Subcutaneous abdominal adipose tissue (tissue), 5 donors: Measurements from ENCODE around the gene MS4A10.

Experiments
- H3K27ac ChIP-seq: one replicate; pipeline ENCODE4 v1.7.0; 2013; ENCODE audit warnings: low read depth, mild to moderate bottlenecking, inconsistent platforms, low read length, moderate library complexity
- H3K27me3 ChIP-seq, 5 donors: one replicate each; pipeline ENCODE4 v1.7.0; 2013; ENCODE audit warnings: low read length in 5 of 5, inconsistent platforms in 1 of 5; ENCODE audit not compliant: control insufficient read depth in 5 of 5, insufficient read depth in 4 of 5
- H3K36me3 ChIP-seq, 5 donors: one replicate each; pipeline ENCODE4 v1.7.0; 2013; ENCODE audit warnings: low read length in 5 of 5; ENCODE audit not compliant: control insufficient read depth in 5 of 5, insufficient read depth in 5 of 5
- H3K4me1 ChIP-seq, 5 donors: one replicate each; pipeline ENCODE4 v1.7.0; 2013; ENCODE audit warnings: low read length in 5 of 5, mild to moderate bottlenecking in 3 of 5, moderate library complexity in 1 of 5; ENCODE audit not compliant: control insufficient read depth in 5 of 5, insufficient read depth in 5 of 5
- H3K4me3 ChIP-seq, 5 donors: one replicate each; pipeline ENCODE4 v1.7.0; 2013; ENCODE audit warnings: low read length in 5 of 5, low read depth in 1 of 5
- H3K9ac ChIP-seq, 5 donors: one replicate each; pipeline ENCODE4 v1.7.0; 2013; ENCODE audit warnings: low read length in 5 of 5, mild to moderate bottlenecking in 4 of 5, moderate library complexity in 3 of 5
- H3K9me3 ChIP-seq, 5 donors: one replicate each; pipeline ENCODE4 v1.7.0; 2013; ENCODE audit warnings: low read length in 5 of 5; ENCODE audit not compliant: control insufficient read depth in 5 of 5
- donor health status: healthy.
- donor health status: healthy.
- donor health status: healthy.
- donor health status: healthy.
- donor health status: healthy.

MS4A10 gene

DNA sequence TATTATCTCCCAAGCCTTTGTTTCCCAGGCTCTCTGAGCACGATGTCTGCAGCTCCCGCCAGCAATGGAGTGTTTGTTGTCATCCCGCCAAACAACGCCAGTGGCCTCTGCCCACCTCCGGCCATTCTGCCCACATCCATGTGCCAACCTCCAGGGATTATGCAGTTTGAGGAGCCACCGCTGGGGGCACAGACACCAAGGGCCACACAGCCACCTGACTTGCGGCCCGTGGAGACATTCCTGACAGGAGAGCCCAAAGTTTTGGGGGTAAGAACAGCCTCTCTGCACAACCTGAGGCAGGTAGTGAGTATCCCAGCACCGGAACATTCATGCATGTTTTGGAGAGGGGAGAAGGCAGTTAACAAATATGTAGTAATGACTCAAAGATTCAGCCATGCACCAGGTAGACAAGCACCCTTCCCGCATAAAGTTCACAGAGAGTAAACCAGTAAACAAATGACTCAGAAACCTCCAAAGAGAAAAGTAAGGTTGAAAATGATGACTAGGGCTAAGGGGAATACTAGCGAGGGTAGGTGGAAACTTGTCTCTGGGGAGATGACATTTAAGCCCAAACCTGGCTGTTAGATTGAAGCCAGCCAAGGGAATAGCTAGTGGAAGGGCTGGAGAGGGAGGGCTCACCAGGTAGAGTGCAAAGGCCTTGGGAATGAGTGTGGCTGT lies 21.3 kb upstream of the MS4A10 start:
- Histone ChIP-seq H3K9ac (no peak overlapping the region), H3K9me3 (no peaks in the 10 kb centered on the region)

DNA sequence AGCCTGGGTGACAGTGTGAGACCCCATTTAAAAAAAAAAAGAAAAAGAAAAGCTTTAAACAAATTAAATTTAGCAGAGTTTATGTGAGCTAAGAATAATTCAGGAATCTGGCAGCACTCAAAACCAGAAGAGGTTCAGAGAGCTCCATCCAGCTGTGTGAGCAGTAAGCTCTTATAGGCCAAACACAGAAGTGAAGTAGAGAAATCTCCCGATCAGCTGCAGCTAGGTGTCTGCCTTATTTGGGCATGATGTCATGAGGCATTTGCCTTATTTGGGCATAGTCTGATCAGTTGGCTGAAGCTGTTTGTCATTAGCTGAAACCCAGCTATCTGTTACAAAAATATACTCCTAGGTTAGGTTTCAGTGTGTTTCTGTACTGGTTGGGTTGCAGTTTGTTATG lies 20.3 kb upstream of the MS4A10 start:
- Histone ChIP-seq H3K4me1 (peaks cover 0 to 3% (median 0%) of the 10 kb centered on the region in 5 donors), H3K4me3 (no peak overlapping the region), H3K27me3 (peaks cover 5 to 29% (median 23%) of the 10 kb centered on the region in 5 donors), H3K36me3 (no peaks in the 10 kb centered on the region), H3K9ac (no peak overlapping the region), H3K27ac (no peak overlapping the region), H3K9me3 (no peaks in the 10 kb centered on the region)

More for the DNA sequence above, 21.3 kb upstream of the MS4A10 start:
- H3K4me3 ChIP-seq: no peak overlapping the region
- no peaks in the 10 kb centered on the region for H3K36me3 ChIP-seq
- peaks cover 5 to 29% (median 23%) of the 10 kb centered on the region in 5 donors for H3K27me3 ChIP-seq
- H3K4me1 ChIP-seq: peaks cover 0 to 7% (median 0%) of the 10 kb centered on the region in 5 donors
- H3K27ac ChIP-seq: no peak overlapping the region

GRCh38 chr11:60765355-60765754 lies 19.8 kb upstream of the MS4A10 start:
- Histone ChIP-seq H3K9me3 (no peaks in the 10 kb centered on the region), H3K4me3 (no peak overlapping the region), H3K36me3 (no peaks in the 10 kb centered on the region), H3K9ac (no peak overlapping the region), H3K27me3 (peaks cover 5 to 29% (median 23%) of the 10 kb centered on the region in 5 donors), H3K4me1 (no peaks in the 10 kb centered on the region), H3K27ac (no peak overlapping the region)

DNA sequence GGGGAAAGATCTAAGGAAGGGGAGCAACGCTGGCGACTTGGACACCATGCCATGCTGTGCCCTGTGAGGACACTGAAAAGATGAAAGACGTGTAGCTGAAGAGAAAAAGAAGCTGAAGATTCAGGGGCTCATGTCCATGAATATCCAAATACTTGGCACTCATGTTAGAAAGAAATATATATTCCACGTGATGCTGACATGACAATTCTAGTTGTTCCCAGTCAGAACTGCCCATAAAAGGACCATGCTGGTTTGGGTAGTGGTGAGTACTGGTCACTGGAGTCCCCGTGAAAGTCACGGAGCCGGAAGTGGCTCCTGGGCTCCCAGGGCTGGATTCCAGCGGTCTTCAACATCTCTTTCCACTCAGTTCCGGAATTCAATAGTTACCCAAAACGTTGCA lies 18.6 kb upstream of the MS4A10 start:
- H3K27ac ChIP-seq: no peak overlapping the region
- peaks cover 5 to 30% (median 19%) of the 10 kb centered on the region in 5 donors for H3K27me3 ChIP-seq
- H3K4me1 ChIP-seq: no peaks in the 10 kb centered on the region
- no peak overlapping the region for H3K4me3 ChIP-seq
- H3K9ac ChIP-seq: no peak overlapping the region
- H3K9me3 ChIP-seq: no peaks in the 10 kb centered on the region
- H3K36me3 ChIP-seq: no peaks in the 10 kb centered on the region

GRCh38 chr11:60767388-60767811 lies 17.7 kb upstream of the MS4A10 start:
- H3K4me1 ChIP-seq: no peaks in the 10 kb centered on the region
- H3K36me3 ChIP-seq: no peaks in the 10 kb centered on the region
- H3K4me3 ChIP-seq: no peak overlapping the region

GRCh38 chr11:60768202-60768601 lies 16.9 kb upstream of the MS4A10 start:
- Histone ChIP-seq H3K9me3 (no peaks in the 10 kb centered on the region), H3K9ac (no peak overlapping the region), H3K36me3 (no peaks in the 10 kb centered on the region), H3K4me1 (no peaks in the 10 kb centered on the region), H3K27me3 (peaks cover 0 to 39% (median 19%) of the 10 kb centered on the region in 5 donors), H3K27ac (no peak overlapping the region), H3K4me3 (no peak overlapping the region)

More at GRCh38 chr11:60767388-60767811, 17.7 kb upstream of the MS4A10 start:
- Histone ChIP-seq H3K27ac (no peak overlapping the region), H3K27me3 (peaks cover under 1 to 39% (median 19%) of the 10 kb centered on the region in 5 donors), H3K9ac (no peak overlapping the region), H3K9me3 (no peaks in the 10 kb centered on the region)

DNA sequence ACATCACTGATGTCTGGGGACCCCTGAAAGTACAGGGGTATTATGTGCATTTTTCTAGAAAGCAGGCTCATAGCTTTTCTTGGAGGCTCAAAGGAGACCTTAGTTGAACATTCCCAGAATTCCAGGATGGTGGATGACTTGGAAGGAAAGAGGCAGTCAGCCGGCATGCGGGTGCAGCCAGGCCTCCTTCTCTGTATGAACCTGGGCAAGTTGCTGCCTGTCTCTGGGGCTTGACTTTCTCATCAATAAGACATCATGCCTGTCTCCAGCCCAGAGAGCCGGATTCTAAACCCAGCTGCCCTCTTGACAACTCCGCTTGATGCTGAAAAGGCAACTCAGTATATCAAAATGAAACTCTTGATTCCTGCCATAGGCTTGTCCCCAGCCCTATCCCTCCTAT lies 15.9 kb upstream of the MS4A10 start:
- H3K4me3 ChIP-seq: no peak overlapping the region
- no peak overlapping the region for H3K27ac ChIP-seq
- H3K36me3 ChIP-seq: no peaks in the 10 kb centered on the region
- no peak overlapping the region for H3K9ac ChIP-seq
- peaks cover 0 to 35% (median 19%) of the 10 kb centered on the region in 5 donors for H3K27me3 ChIP-seq
- no peaks in the 10 kb centered on the region for H3K9me3 ChIP-seq
- no peaks in the 10 kb centered on the region for H3K4me1 ChIP-seq

DNA sequence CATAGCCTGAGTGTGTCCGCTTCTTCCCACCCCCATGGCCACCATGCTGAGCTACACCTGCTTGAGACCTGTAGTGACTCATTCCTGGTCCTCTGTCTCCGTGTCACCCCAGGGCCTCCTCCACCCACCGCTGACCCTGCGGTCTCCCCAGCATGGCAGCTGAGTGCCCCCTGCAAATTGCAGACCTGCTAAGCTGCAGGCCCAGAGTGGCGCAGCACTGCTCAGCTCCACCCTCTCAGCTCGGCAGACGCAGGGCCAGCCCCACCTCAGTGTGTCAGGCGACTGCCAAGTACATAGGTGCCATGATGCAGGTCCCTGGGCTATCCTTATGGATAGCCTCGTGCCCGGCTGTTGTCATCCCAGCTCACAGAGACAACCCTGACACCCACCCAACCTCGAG lies 15.3 kb upstream of the MS4A10 start:
- Histone ChIP-seq H3K4me3 (no peak overlapping the region), H3K27ac (no peak overlapping the region), H3K27me3 (peaks cover 0 to 35% (median 19%) of the 10 kb centered on the region in 5 donors), H3K9me3 (no peaks in the 10 kb centered on the region), H3K4me1 (no peaks in the 10 kb centered on the region), H3K36me3 (no peaks in the 10 kb centered on the region), H3K9ac (no peak overlapping the region)

DNA sequence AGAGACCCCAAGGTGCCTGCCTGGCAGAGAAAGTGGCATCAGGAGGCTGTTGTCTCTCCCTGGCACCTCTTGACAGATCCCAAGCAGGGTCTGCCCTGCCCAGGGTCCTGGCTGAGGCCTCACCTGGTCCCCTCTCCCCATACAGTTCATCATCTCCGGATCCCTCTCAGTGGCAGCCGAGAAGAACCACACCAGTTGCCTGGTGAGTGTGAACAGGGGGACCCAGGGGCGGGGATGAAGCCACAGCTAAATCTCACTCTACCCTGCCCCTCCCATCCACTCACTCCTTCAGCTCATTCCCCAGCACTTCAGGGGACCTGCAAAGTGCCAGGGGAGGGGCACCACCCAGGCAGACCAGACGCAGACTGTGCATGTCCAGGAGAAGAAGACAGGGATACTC lies 14.0 kb upstream of the MS4A10 start:
- H3K27ac ChIP-seq: no peak overlapping the region
- H3K27me3 ChIP-seq: peaks cover 0 to 30% (median 9%) of the 10 kb centered on the region in 5 donors
- H3K4me1 ChIP-seq: peaks cover 0 to 11% (median 10%) of the 10 kb centered on the region in 5 donors
- H3K36me3 ChIP-seq: no peaks in the 10 kb centered on the region
- no peaks in the 10 kb centered on the region for H3K9me3 ChIP-seq
- H3K9ac ChIP-seq: no peak overlapping the region
- no peak overlapping the region for H3K4me3 ChIP-seq

DNA sequence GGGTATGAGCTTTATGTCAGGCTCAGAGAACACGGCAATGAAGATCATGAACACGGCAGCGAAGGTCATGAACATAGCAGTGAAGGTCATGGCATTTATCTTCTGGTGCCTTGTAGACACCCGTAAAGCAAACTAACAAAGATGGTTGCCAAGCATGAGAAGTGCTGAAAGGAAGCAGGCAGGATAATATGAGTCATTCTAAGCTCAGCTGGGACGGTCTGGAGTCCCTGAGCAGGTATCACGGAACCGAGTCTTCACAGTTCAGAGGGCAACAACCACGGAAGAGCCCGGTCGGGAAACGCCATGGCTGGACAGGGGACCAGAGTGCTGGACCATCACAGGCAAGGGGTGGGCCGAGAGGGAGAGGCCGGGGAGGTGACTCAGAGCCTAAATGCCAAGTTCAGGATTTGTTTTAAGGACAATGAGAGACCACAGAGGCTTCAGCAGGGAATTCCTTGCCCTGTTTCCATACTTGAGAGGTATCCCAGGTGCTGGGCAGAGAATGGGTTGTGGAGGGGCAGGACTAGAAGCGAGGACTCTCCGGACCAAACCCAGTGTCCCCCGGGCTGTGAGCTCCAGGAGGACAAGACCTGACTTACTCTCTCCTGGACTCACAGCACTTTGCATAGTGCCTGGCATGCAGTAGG lies 13.1 kb upstream of the MS4A10 start:
- H3K27ac ChIP-seq: no peak overlapping the region
- no peaks in the 10 kb centered on the region for H3K36me3 ChIP-seq
- H3K4me3 ChIP-seq: no peak overlapping the region
- peaks cover 0 to 14% (median 11%) of the 10 kb centered on the region in 5 donors for H3K4me1 ChIP-seq
- no peaks in the 10 kb centered on the region for H3K9me3 ChIP-seq
- peaks cover 0 to 22% (median 5%) of the 10 kb centered on the region in 5 donors for H3K27me3 ChIP-seq
- H3K9ac ChIP-seq: peak overlapping the region in 1 of 5 donors; percentile 30
